Hepatocyte (in vitro differentiated cells): ENCODE results near the gene ZNF500. TPM values are rescaled to one million over a fixed set of nuclear protein-coding genes. Genes with fewer than 3 reads are reported as not detected.
A peak's percentile ranks its signal among the peaks of the same experiment; 100 is the strongest.

Experiments used
- DNase-seq: peaks from one replicate; pipeline ENCODE4 v3.0.0-alpha.2; 2016; ENCODE audit warnings: low spot score
- H2AFZ ChIP-seq: fragments of 200-600 bp; sonication (generic); 2 replicates; pipeline ENCODE4 v1.6.0; 2016; ENCODE audit warnings: antibody characterized with exemption, mild to moderate bottlenecking
- H3K27ac ChIP-seq: fragments of 200-600 bp; sonication (generic); 2 replicates; pipeline ENCODE4 v1.5.1; 2016; ENCODE audit warnings: mild to moderate bottlenecking
- H3K27me3 ChIP-seq: fragments of 200-600 bp; sonication (generic); 2 replicates; pipeline ENCODE4 v1.6.1; 2016
- H3K36me3 ChIP-seq: fragments of 200-600 bp; sonication (generic); replicated peaks from 2 replicates; pipeline ENCODE4 v1.5.1; 2016; ENCODE audit warnings: low read depth; ENCODE audit not compliant: insufficient read depth
- H3K4me1 ChIP-seq: fragments of 200-600 bp; sonication (generic); 2 replicates; pipeline ENCODE4 v1.5.1; 2016; ENCODE audit warnings: mild to moderate bottlenecking, moderate library complexity; ENCODE audit not compliant: insufficient read depth
- H3K4me2 ChIP-seq: fragments of 200-600 bp; sonication (generic); 2 replicates; pipeline ENCODE4 v1.6.0; 2016
- H3K4me3 ChIP-seq: fragments of 200-600 bp; sonication (generic); 2 replicates; pipeline ENCODE4 v1.5.1; 2016; ENCODE audit warnings: mild to moderate bottlenecking
- H3K79me2 ChIP-seq: fragments of 200-600 bp; sonication (generic); 2 replicates; pipeline ENCODE4 v1.6.0; 2017; ENCODE audit warnings: mild to moderate bottlenecking
- H3K9me2 ChIP-seq: fragments of 200-600 bp; sonication (generic); replicated peaks from 2 replicates; pipeline ENCODE4 v1.6.0; 2017; ENCODE audit warnings: mild to moderate bottlenecking; ENCODE audit not compliant: insufficient read depth
- H3K9me3 ChIP-seq: fragments of 200-600 bp; sonication (generic); 2 replicates; pipeline ENCODE4 v1.5.1; 2016; ENCODE audit warnings: low read depth, mild to moderate bottlenecking
- H4K20me1 ChIP-seq: fragments of 200-600 bp; sonication (generic); 2 replicates; pipeline ENCODE4 v1.6.0; 2016; ENCODE audit warnings: mild to moderate bottlenecking; ENCODE audit not compliant: insufficient read depth, poor library complexity, severe bottlenecking
- CTCF ChIP-seq: fragments of 200-600 bp; sonication (generic); IDR thresholded peaks from 2 replicates; pipeline ENCODE4 v1.5.1; 2016; ENCODE audit warnings: antibody characterized with exemption, mild to moderate bottlenecking; ENCODE audit not compliant: poor library complexity
- EZH2 ChIP-seq: fragments of 200-600 bp; sonication (generic); IDR thresholded peaks from 2 replicates; pipeline ENCODE4 v1.6.1; 2016; ENCODE audit warnings: antibody characterized with exemption, mild to moderate bottlenecking, borderline replicate concordance
- EZH2phosphoT487 ChIP-seq: fragments of 200-600 bp; sonication (generic); IDR thresholded peaks from one replicate; pipeline ENCODE4 v1.6.1; 2018; ENCODE audit warnings: antibody characterized with exemption, mild to moderate bottlenecking, low read depth, moderate library complexity; ENCODE audit not compliant: unreplicated experiment, severe bottlenecking
- WGBS: methylation state at CpG from one replicate; pipeline ENCODE4 v1.1.6; 2016; ENCODE audit warnings: low lambda C conversion rate; ENCODE audit errors: missing lambda C conversion rate; 5-methylcytosine and 5-hydroxymethylcytosine counted together
- polyA plus RNA-seq: library from polyadenylated mRNA; unstranded; fragments of >200 nt; fragmentation: Nextera tagmentation; extraction: Ambion mirVana; gene quantifications from 2 replicates; pipeline ENCODE4 v1.2.1, GENCODE V29; 2016
- total RNA-seq: library from RNA; depleted of rRNA; stranded (reverse); fragments of >200 nt; gene quantifications from 2 replicates; pipeline ENCODE4 v1.2.3, GENCODE V29; 2014

Gene ZNF500
- total and polyA plus RNA-seq, 2 experiments from 2014 or later, result 10.4 to 10.6 TPM

DNA sequence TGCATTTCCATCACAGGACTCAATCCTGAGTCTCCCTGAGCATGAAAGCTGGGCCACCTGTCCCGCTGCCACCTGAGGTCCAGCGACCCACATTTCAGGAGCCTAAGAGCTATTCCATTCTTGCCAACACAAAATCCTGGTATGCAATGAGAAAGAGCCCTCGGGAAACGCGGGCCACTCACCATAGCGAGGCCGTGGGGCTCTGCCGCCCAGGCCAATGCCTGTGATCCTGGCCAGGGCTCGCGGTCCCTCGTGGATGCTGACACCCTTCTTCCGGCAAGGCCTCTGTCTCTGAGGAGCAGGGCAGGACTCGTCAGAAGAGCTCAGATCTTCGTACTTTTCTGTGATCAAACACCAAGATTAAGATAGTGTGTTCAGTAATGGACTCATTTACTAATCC lies 62.0 kb downstream of the ZNF500 start:
- no peaks in the 10 kb centered on the region for H3K36me3 ChIP-seq

DNA sequence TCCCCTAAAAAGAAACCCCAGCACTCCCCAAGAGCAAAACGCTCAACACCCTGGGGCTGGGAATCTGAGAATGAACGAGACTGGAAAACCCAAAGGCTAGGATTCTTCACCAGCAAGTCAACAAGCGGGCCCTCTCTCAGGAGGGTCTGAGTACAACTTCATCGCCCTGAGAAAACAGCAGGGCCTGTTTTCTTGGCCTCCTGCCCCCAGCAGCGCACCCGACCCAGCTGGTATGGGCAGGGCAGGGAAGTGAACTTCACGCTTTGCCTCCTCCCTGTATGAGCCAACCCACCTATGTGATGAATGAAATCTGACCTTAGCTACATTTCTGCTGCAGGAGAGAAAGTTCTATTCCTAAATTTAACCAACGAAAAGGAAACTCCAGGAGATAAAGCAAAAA lies 62.5 kb downstream of the ZNF500 start:
- Histone ChIP-seq H3K79me2 (no peaks in the 10 kb centered on the region), H3K27me3 (no peaks in the 10 kb centered on the region), H3K4me1 (peaks cover 3% of the 10 kb centered on the region), H4K20me1 (no peaks in the 10 kb centered on the region), H3K9me3 (no peaks in the 10 kb centered on the region), H3K4me3 (no peak overlapping the region), H3K36me3 (no peaks in the 10 kb centered on the region), H3K4me2 (no peak overlapping the region), H3K9me2 (no peaks in the 10 kb centered on the region), H2AFZ (no peak overlapping the region), H3K27ac (no peak overlapping the region)
- no peak for DNase-seq
- WGBS, result 92% methylated on average over 8 of the region's 8 CpGs
- no peak for TF ChIP-seq EZH2phosphoT487
- no peak for TF ChIP-seq CTCF
- TF ChIP-seq EZH2, result no peak

More for the DNA sequence above, 62.0 kb downstream of the ZNF500 start:
- H2AFZ ChIP-seq, result no peak overlapping the region
- no peak overlapping the region for H3K4me2 ChIP-seq
- no peak for DNase-seq
- H3K4me1 ChIP-seq, result peaks cover 3% of the 10 kb centered on the region
- TF ChIP-seq CTCF (no peak), EZH2 (no peak), EZH2phosphoT487 (no peak)
- 96% methylated on average over 14 of the region's 14 CpGs for WGBS
- H4K20me1 ChIP-seq, result no peaks in the 10 kb centered on the region
- H3K79me2 ChIP-seq, result no peaks in the 10 kb centered on the region
- no peaks in the 10 kb centered on the region for H3K27me3 ChIP-seq
- no peak overlapping the region for H3K4me3 ChIP-seq
- no peaks in the 10 kb centered on the region for H3K9me3 ChIP-seq
- no peak overlapping the region for H3K27ac ChIP-seq
- no peaks in the 10 kb centered on the region for H3K9me2 ChIP-seq

DNA sequence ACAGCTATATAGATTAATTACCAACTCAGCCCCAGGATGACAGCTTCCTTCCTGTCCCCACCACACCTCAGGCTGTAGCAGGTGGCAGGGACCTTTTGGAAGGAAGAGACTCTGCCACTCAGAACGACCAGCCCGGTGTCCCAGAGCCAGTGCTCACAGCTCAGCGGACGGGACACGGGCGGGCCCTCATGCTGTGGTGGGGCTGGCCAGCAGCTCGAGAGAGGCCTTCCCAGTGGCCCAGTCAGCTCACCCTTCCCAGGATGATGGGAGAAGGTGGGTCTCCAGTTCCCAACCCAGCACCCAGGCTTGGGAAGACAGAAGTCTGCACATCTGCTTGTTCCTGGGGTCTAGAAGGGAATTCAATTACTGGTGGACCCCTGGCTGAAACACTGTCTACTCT lies 63.1 kb downstream of the ZNF500 start:
- Histone ChIP-seq H3K4me2 (no peak overlapping the region), H3K36me3 (no peaks in the 10 kb centered on the region), H2AFZ (no peak overlapping the region), H3K27ac (no peak overlapping the region), H4K20me1 (no peaks in the 10 kb centered on the region), H3K27me3 (no peaks in the 10 kb centered on the region), H3K79me2 (no peaks in the 10 kb centered on the region), H3K9me2 (no peaks in the 10 kb centered on the region), H3K4me1 (peaks cover 3% of the 10 kb centered on the region), H3K4me3 (no peak overlapping the region), H3K9me3 (no peaks in the 10 kb centered on the region)
- no peak for DNase-seq
- WGBS, result 98% methylated on average over 7 of the region's 7 CpGs
- TF ChIP-seq EZH2, result no peak
- no peak for TF ChIP-seq CTCF
- TF ChIP-seq EZH2phosphoT487, result no peak

DNA sequence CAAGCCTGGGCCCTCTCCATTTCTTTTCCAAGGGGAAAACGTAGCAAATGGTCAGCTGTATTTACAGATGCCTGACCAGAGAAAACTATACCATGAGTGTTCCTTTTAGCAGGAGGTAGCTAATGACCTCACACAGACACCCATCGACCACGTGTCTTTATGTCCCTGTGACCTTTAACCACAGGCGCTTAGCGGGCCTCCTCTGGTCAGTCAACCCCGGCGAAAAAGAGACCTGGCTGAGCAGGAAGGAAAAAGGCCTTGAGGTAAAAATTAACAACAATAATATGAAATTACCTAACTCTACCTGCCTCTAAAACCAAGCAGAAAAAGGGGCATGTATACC lies 64.5 kb downstream of the ZNF500 start:
- WGBS, result 78% methylated on average over 7 of the region's 7 CpGs
- DNase-seq, result peak; percentile 37
- no peaks in the 10 kb centered on the region for H3K36me3 ChIP-seq

More for the DNA sequence above, 64.5 kb downstream of the ZNF500 start:
- H3K9me2 ChIP-seq, result no peaks in the 10 kb centered on the region
- H4K20me1 ChIP-seq, result no peaks in the 10 kb centered on the region
- H2AFZ ChIP-seq, result no peak overlapping the region
- TF ChIP-seq CTCF, result no peak
- TF ChIP-seq EZH2, result no peak
- no peak for TF ChIP-seq EZH2phosphoT487
- no peaks in the 10 kb centered on the region for H3K27me3 ChIP-seq
- H3K27ac ChIP-seq, result peak overlapping the region; percentile 87
- no peaks in the 10 kb centered on the region for H3K9me3 ChIP-seq
- H3K4me3 ChIP-seq, result no peak overlapping the region
- no peak overlapping the region for H3K4me2 ChIP-seq
- peaks cover 3% of the 10 kb centered on the region for H3K4me1 ChIP-seq
- no peaks in the 10 kb centered on the region for H3K79me2 ChIP-seq
